Measurements from ENCODE around the gene NFU1. TPM values are rescaled to one million over a fixed set of nuclear protein-coding genes. Genes with fewer than 3 reads are reported as not detected.
"Not testable (repeated sequence)": the region's sequence is repeated elsewhere in the genome, so short reads cannot be mapped to it uniquely, and the experiment has no call there.

Gene NFU1
- total RNA-seq, 1 donor from 2014 or later, result 32.1 TPM

DNA sequence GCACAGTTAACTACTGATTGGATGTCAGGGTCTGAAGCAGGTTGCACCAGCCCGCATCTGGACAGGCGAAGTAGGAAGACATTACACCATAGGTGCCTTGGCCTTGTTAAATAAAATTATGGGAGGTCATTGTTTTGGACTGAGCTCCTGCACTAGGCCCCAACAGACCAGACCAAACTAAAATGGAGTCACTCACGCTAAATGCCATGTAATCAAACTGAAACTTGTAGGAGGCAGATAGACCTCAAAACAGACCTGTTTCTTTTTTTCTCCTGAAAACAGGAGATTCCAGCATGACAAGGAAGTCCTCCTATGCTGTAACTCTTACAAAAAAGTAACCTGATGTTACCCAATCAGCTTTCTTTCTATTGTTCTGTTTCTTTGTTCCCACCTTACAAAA, 15.5 kb upstream of the NFU1 start:
- DNase-seq (ENCODE audit: low read depth), result no peak
- TF ChIP-seq, protein P1, sequence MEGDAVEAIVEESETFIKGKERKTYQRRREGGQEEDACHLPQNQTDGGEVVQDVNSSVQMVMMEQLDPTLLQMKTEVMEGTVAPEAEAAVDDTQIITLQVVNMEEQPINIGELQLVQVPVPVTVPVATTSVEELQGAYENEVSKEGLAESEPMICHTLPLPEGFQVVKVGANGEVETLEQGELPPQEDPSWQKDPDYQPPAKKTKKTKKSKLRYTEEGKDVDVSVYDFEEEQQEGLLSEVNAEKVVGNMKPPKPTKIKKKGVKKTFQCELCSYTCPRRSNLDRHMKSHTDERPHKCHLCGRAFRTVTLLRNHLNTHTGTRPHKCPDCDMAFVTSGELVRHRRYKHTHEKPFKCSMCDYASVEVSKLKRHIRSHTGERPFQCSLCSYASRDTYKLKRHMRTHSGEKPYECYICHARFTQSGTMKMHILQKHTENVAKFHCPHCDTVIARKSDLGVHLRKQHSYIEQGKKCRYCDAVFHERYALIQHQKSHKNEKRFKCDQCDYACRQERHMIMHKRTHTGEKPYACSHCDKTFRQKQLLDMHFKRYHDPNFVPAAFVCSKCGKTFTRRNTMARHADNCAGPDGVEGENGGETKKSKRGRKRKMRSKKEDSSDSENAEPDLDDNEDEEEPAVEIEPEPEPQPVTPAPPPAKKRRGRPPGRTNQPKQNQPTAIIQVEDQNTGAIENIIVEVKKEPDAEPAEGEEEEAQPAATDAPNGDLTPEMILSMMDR (conservative IDR thresholded peaks at IDR 0.05; ENCODE audit: low read depth, low read length), result no peak
- H3K4me3 ChIP-seq (ENCODE audit: low read depth, low read length), result no peak overlapping the region

DNA sequence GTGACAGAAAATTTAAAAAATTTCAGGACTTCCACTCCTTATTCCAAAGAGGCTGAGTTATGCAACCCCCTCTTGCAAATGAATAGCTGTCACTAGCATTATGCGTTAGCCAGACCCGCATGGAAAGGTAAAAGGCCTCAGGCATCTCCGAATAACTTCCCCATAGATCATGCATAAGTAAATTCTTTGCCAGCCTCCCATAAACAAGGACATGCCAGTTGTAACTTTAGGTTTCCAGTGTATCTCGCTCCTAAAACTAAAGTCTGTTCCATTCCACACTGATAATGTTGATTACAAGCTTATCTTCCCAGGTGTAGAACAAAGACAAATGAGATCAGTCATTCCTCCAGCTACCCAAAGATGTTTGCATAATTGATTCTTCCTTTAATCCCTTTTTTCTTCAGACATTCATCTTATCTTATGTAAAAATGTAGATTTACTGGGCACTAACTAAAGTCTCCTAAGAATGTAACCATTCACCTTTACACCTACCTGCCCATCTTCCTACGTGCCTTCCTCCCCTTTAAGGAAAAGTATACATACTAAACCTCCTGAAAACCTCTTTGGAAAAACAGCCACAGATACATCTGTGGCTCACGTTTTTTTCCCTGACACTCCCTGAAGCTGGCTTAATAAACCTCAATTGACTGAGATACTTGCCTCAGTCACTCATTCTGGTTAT, 13.6 kb upstream of the NFU1 start:
- TF ChIP-seq, protein P1 (conservative IDR thresholded peaks at IDR 0.05; ENCODE audit: low read depth, low read length), result no peak
- no peak for DNase-seq (ENCODE audit: low read depth)
- H3K4me3 ChIP-seq (ENCODE audit: low read depth, low read length), result no peak overlapping the region

DNA sequence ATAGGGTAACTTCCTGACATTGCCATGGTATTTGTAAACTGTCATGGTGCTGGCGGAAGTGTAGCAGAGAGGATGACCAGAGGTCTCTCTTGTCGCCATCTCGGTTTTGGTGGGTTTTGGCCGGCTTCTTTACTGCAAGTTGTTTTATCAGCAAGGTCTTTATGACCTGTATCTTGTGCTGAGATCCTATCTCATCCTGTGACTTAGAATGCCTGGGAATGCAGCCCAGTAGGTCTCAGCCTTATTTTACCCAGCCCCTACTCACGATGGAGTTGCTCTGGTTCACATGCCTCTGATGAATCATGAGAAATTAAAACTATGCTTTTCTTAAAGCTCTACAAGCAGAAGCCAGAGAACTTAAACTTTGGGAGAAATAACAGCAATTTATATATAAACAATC, 12.7 kb upstream of the NFU1 start:
- H3K4me3 ChIP-seq (ENCODE audit: low read depth, low read length), result no peak overlapping the region
- no peak for DNase-seq (ENCODE audit: low read depth)
- TF ChIP-seq, protein P1 (conservative IDR thresholded peaks at IDR 0.05; ENCODE audit: low read depth, low read length), result no peak

DNA sequence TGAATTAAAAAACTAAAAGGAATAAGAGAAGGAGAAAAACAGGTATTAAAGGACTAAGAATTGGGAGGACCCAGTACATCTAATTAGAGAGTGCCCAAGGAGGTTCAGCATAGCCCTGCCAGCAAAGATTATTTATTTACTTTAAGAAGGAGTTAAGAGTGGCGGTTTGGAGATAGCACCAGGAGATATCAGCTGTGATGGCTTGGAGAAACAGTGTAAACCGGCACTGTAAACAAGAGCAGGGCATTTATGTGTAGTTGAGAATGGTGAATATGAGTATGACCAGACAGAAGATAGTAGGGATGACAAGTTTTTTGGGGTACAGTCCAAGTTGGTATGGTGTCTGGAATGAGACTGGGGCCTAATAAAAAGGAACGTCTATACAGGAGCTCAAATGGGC, 6.4 kb upstream of the NFU1 start:
- H3K4me3 ChIP-seq (ENCODE audit: low read depth, low read length); DNase-seq (ENCODE audit: low read depth): not testable (repeated sequence)

DNA sequence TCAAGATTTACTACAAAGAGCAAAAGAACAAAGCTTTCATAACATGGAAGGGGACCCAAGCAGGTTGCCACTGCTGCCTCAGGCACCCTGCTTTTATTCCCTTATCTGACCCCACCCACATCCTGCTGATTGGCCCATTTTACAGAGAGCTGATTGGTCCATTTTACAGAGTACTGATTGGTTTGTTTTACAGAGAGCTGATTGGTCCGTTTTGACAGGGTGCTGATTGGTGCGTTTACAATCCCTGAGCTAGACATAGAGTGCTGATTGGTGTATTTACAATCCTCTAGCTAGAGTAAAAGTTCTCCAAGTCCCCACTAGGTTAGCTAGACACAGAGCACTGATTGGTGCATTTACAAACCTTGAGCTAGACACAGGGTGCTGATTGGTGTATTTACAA, 2.3 kb upstream of the NFU1 start:
- not testable (repeated sequence) for H3K4me3 ChIP-seq (ENCODE audit: low read depth, low read length); DNase-seq (ENCODE audit: low read depth)

DNA sequence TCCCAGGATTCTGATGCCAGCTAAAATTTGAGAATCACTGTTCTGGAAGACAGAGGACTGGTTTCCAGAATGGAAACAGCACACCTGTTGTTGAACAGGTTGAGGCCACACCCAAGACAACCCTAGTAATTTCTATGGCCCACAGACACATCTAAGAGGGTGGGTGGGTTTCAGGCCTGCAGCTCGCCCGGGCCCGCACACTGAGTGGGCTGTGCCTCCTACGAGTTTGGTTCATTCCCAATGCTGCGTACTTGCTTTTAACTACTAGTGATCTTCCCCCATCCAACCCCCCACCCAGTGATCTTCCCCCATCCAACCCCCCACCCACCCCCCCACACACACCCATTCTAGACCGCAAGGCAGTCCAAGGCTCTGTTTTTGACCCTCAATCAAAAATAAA, 1.3 kb upstream of the NFU1 start:
- no peak overlapping the region for H3K4me3 ChIP-seq (ENCODE audit: low read depth, low read length)
- no peak for DNase-seq (ENCODE audit: low read depth)
- TF ChIP-seq, protein P1 (conservative IDR thresholded peaks at IDR 0.05; ENCODE audit: low read depth, low read length), result no peak

DNA sequence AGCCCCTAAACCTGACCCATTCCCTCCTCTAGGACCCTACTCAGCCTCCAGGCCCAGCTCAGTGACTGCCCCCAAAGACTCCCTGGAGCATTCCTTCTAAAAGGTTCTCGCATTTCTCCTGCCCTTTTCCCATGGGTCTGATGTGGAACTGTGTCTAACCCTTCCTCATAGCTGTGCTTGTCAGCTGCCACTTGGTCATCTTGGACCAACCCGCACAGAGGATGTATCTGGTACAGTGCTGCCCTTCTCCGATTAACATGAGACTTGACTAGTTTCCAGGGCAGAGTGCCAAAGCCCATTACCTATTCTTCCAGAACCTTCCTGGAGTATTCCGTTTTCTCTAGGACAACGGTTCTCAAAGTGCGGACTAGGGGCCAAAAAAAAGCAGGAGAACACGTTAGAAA, 518 bp upstream of the NFU1 start:
- peak; percentile 42 for DNase-seq (ENCODE audit: low read depth)
- H3K4me3 ChIP-seq (ENCODE audit: low read depth, low read length), result peak overlapping the region; percentile 68
- TF ChIP-seq, protein P1 (conservative IDR thresholded peaks at IDR 0.05; ENCODE audit: low read depth, low read length), result no peak

DNA sequence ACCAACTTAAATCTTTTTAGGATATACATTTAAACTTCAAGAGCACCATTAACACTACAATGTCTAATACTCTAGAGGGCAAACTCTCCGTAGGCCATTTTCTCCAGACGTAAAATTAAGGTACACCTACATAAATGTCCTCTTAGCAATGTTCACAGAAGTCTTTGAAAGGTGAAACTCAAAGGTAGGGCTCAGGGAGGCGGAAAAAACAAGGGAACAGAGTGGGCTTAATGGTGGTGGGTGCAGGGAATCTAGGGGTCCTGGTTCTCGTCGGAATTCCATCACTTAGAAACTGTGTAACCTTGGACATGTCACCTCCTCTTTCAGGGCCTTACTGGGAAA, 668 bp downstream of the NFU1 start:
- peak overlapping the region; percentile 68 for H3K4me3 ChIP-seq (ENCODE audit: low read depth, low read length)
- TF ChIP-seq, protein P1 (conservative IDR thresholded peaks at IDR 0.05; ENCODE audit: low read depth, low read length), result no peak
- DNase-seq (ENCODE audit: low read depth), result no peak

Measured in epithelial cell of proximal tubule (primary cell).